IgD-negative memory B cell (primary cell): Measurements from ENCODE around the gene MT1F. TPM values are rescaled to one million over a fixed set of nuclear protein-coding genes. Genes with fewer than 3 reads are reported as not detected.

ENCODE experiments used
- H3K27ac Mint-ChIP-seq, 3 donors: one replicate each; pipeline ENCODE4 v1.8.0; 2020 to 2022; ENCODE audit warnings: mild to moderate bottlenecking in 3 of 3, mixed read lengths in 3 of 3, moderate library complexity in 1 of 3
- H3K27me3 Mint-ChIP-seq: one replicate; pipeline ENCODE4 v1.8.0; 2021; ENCODE audit warnings: mixed read lengths
- H3K36me3 Mint-ChIP-seq: one replicate; pipeline ENCODE4 v1.8.0; 2020; ENCODE audit warnings: mild to moderate bottlenecking, mixed read lengths
- H3K4me1 Mint-ChIP-seq, 3 donors: one replicate each; pipeline ENCODE4 v1.8.0; 2020 to 2022; ENCODE audit warnings: mixed read lengths in 3 of 3, mild to moderate bottlenecking in 1 of 3
- H3K4me3 Mint-ChIP-seq, 4 donors: one replicate each; pipeline ENCODE4 v1.8.0; 2020 to 2022; ENCODE audit warnings: mild to moderate bottlenecking in 4 of 4, mixed read lengths in 4 of 4, moderate library complexity in 3 of 4
- H3K9me3 Mint-ChIP-seq, 3 donors: one replicate each; pipeline ENCODE4 v1.8.0; 2020 to 2021; ENCODE audit warnings: mixed read lengths in 3 of 3, mild to moderate bottlenecking in 1 of 3
- polyA plus RNA-seq: library from polyadenylated mRNA; unstranded; fragments of 300-500 nt; fragmentation: Illumina TruSeq; gene quantifications from one replicate; pipeline ENCODE4 v1.2.3, GENCODE V29; 2021

MT1F gene
- polyA plus RNA-seq, result 9.7 TPM

- Mint-ChIP-seq H3K36me3 (no peaks in the 10 kb centered on the region), H3K27ac (peak within 1 kb of the TSS in 2 of 3 donors; percentile 59 to 73), H3K27me3 (peaks cover 17% of the 10 kb centered on the region), H3K4me3 (peak within 1 kb of the TSS; percentile 84 to 96 (median 92)), H3K9me3 (no peaks in the 10 kb centered on the region), H3K4me1 (peaks cover 5 to 24% (median 7%) of the 10 kb centered on the region in 3 donors)
These were observed at the start of gene MT1F for GRCh38 chr16:56657555-56658326. MT1F (plus strand) TSS chr16:56657959; CDS start chr16:56658059, 100 bp downstream.

- no peaks in the 10 kb centered on the region for H3K27me3 Mint-ChIP-seq
- peak within 1 kb of the TSS; percentile 83 to 95 (median 93) for H3K4me3 Mint-ChIP-seq
- peak within 1 kb of the TSS; percentile 70 to 92 (median 84) for H3K27ac Mint-ChIP-seq
- peaks cover 18 to 27% (median 19%) of the 10 kb centered on the region in 3 donors for H3K4me1 Mint-ChIP-seq
- H3K36me3 Mint-ChIP-seq, result no peaks in the 10 kb centered on the region
- H3K9me3 Mint-ChIP-seq, result no peaks in the 10 kb centered on the region
These were observed 49.5 kb upstream of the MT1F start, which contains the start of gene MT2A for GRCh38 chr16:56608043-56608875. MT2A (plus strand) TSS chr16:56608584; CDS start chr16:56608656, 72 bp downstream.

- Mint-ChIP-seq H3K4me1 (peaks cover 18 to 27% (median 19%) of the 10 kb centered on the region in 3 donors), H3K27ac (peak overlapping the region in 2 of 3 donors; percentile 70 to 92), H3K36me3 (no peaks in the 10 kb centered on the region), H3K27me3 (no peaks in the 10 kb centered on the region), H3K9me3 (no peaks in the 10 kb centered on the region), H3K4me3 (peak overlapping the region; percentile 83 to 95 (median 93))
These were observed 48.8 kb upstream of the MT1F start for GRCh38 chr16:56608876-56609462.

- Mint-ChIP-seq H3K27me3 (no peaks in the 10 kb centered on the region), H3K9me3 (no peaks in the 10 kb centered on the region), H3K36me3 (no peaks in the 10 kb centered on the region), H3K27ac (peak overlapping the region; percentile 35 to 92 (median 84)), H3K4me3 (peak overlapping the region; percentile 83 to 95 (median 93)), H3K4me1 (peaks cover 18 to 27% (median 19%) of the 10 kb centered on the region in 3 donors)
These were observed 48.3 kb upstream of the MT1F start for GRCh38 chr16:56609463-56609921.

GRCh38 chr16:56610017-56610608 lies 47.6 kb upstream of the MT1F start:
- Mint-ChIP-seq H3K27me3 (no peaks in the 10 kb centered on the region), H3K4me1 (peaks cover 18 to 27% (median 19%) of the 10 kb centered on the region in 3 donors), H3K9me3 (no peaks in the 10 kb centered on the region), H3K4me3 (peak overlapping the region; percentile 71 to 95 (median 93)), H3K27ac (peak overlapping the region; percentile 62 to 92 (median 78)), H3K36me3 (no peaks in the 10 kb centered on the region)

- Mint-ChIP-seq H3K27me3 (no peaks in the 10 kb centered on the region), H3K27ac (peak overlapping the region; percentile 62 to 92 (median 78)), H3K4me3 (peak overlapping the region; percentile 71 to 95 (median 80)), H3K36me3 (no peaks in the 10 kb centered on the region), H3K9me3 (no peaks in the 10 kb centered on the region), H3K4me1 (peaks cover 18 to 27% (median 19%) of the 10 kb centered on the region in 3 donors)
These were observed 47.1 kb upstream of the MT1F start for GRCh38 chr16:56610609-56611111.

- H3K4me1 Mint-ChIP-seq, result peaks cover 18 to 27% (median 19%) of the 10 kb centered on the region in 3 donors
- no peaks in the 10 kb centered on the region for H3K36me3 Mint-ChIP-seq
- peak overlapping the region in 3 of 4 donors; percentile 30 to 73 (median 71) for H3K4me3 Mint-ChIP-seq
- H3K9me3 Mint-ChIP-seq, result no peaks in the 10 kb centered on the region
- no peaks in the 10 kb centered on the region for H3K27me3 Mint-ChIP-seq
- peak overlapping the region; percentile 62 to 92 (median 76) for H3K27ac Mint-ChIP-seq
These were observed 46.4 kb upstream of the MT1F start for GRCh38 chr16:56611281-56611833.

GRCh38 chr16:56613706-56614105 lies 44.1 kb upstream of the MT1F start:
- Mint-ChIP-seq H3K4me3 (no peak overlapping the region), H3K27ac (no peak overlapping the region), H3K27me3 (peaks cover 18% of the 10 kb centered on the region), H3K4me1 (peaks cover 15 to 29% (median 19%) of the 10 kb centered on the region in 3 donors), H3K9me3 (no peaks in the 10 kb centered on the region), H3K36me3 (no peaks in the 10 kb centered on the region)

GRCh38 chr16:56614549-56614991 lies 43.2 kb upstream of the MT1F start:
- H3K27me3 Mint-ChIP-seq, result peaks cover 22% of the 10 kb centered on the region
- no peak overlapping the region for H3K4me3 Mint-ChIP-seq
- H3K36me3 Mint-ChIP-seq, result no peaks in the 10 kb centered on the region
- H3K27ac Mint-ChIP-seq, result no peak overlapping the region
- peaks cover 10 to 21% (median 14%) of the 10 kb centered on the region in 3 donors for H3K4me1 Mint-ChIP-seq
- H3K9me3 Mint-ChIP-seq, result no peaks in the 10 kb centered on the region

GRCh38 chr16:56615353-56615752 lies 42.4 kb upstream of the MT1F start:
- Mint-ChIP-seq H3K9me3 (no peaks in the 10 kb centered on the region), H3K4me3 (no peak overlapping the region), H3K36me3 (peaks cover 1% of the 10 kb centered on the region), H3K27ac (no peak overlapping the region), H3K4me1 (peaks cover 6 to 17% (median 9%) of the 10 kb centered on the region in 3 donors), H3K27me3 (peaks cover 23% of the 10 kb centered on the region)

- H3K4me1 Mint-ChIP-seq, result peaks cover 0 to 7% (median under 1%) of the 10 kb centered on the region in 3 donors
- H3K4me3 Mint-ChIP-seq, result peak overlapping the region in 2 of 4 donors; percentile 41 to 83
- H3K27ac Mint-ChIP-seq, result no peak overlapping the region
- peaks cover 2% of the 10 kb centered on the region for H3K36me3 Mint-ChIP-seq
- peaks cover 25% of the 10 kb centered on the region for H3K27me3 Mint-ChIP-seq
- H3K9me3 Mint-ChIP-seq, result no peaks in the 10 kb centered on the region
These were observed 41.0 kb upstream of the MT1F start for GRCh38 chr16:56616608-56617211.

- Mint-ChIP-seq H3K27ac (no peak overlapping the region), H3K36me3 (peaks cover 3% of the 10 kb centered on the region), H3K9me3 (no peaks in the 10 kb centered on the region), H3K4me3 (peak overlapping the region in 3 of 4 donors; percentile 41 to 83 (median 74)), H3K4me1 (peaks cover 0 to 7% (median 2%) of the 10 kb centered on the region in 3 donors), H3K27me3 (peaks cover 25% of the 10 kb centered on the region)
These were observed 40.3 kb upstream of the MT1F start for GRCh38 chr16:56617212-56618085.

GRCh38 chr16:56618138-56618537 lies 39.6 kb upstream of the MT1F start:
- H3K9me3 Mint-ChIP-seq, result no peaks in the 10 kb centered on the region
- peaks cover 0 to 7% (median 2%) of the 10 kb centered on the region in 3 donors for H3K4me1 Mint-ChIP-seq
- H3K4me3 Mint-ChIP-seq, result peak overlapping the region in 1 of 4 donors; percentile 39
- H3K27ac Mint-ChIP-seq, result no peak overlapping the region
- peaks cover 3% of the 10 kb centered on the region for H3K36me3 Mint-ChIP-seq
- H3K27me3 Mint-ChIP-seq, result peaks cover 25% of the 10 kb centered on the region
